ENCODE results near the gene MAN1A2. TPM values are rescaled to one million over a fixed set of nuclear protein-coding genes. Genes with fewer than 3 reads are reported as not detected.
"Not testable (repeated sequence)": the region's sequence is repeated elsewhere in the genome, so short reads cannot be mapped to it uniquely, and the experiment has no call there.

Gene MAN1A2
- polyA plus RNA-seq, 1 donor from 2014 or later: 25.0 TPM

GRCh38 chr1:117556976-117557375, 189.7 kb downstream of the MAN1A2 start:
- Histone ChIP-seq H3F3A (ENCODE audit: insufficient read depth, low read length, poor library complexity, severe bottlenecking) (no peaks in the 10 kb centered on the region), H3K27ac (ENCODE audit: low read length) (no peak overlapping the region), H3K27me3 (ENCODE audit: insufficient read depth, low read depth, low read length) (no peaks in the 10 kb centered on the region), H3K36me3 (ENCODE audit: insufficient read depth, low read length) (no peaks in the 10 kb centered on the region), H3K4me2 (ENCODE audit: low read length) (no peak overlapping the region), H3K9me2 (ENCODE audit: insufficient read depth, low read length) (no peaks in the 10 kb centered on the region), H3K9me3 (ENCODE audit: low read length) (no peaks in the 10 kb centered on the region), H3K9ac (ENCODE audit: low read length) (no peak overlapping the region), H4K20me1 (ENCODE audit: insufficient read depth) (no peaks in the 10 kb centered on the region), H3K79me2 (replicated peaks; ENCODE audit: insufficient read depth, low read length) (no peaks in the 10 kb centered on the region), H2AFZ (ENCODE audit: low read depth, low read length) (no peak overlapping the region), H3K4me3 (ENCODE audit: low read length) (no peak overlapping the region)
- TF ChIP-seq TAF1 (IDR thresholded peaks at IDR 0.05; ENCODE audit: low read depth): no peak
- TF ChIP-seq REST (IDR thresholded peaks at IDR 0.05; ENCODE audit: borderline replicate concordance): no peak
- TF ChIP-seq SMC3 (conservative IDR thresholded peaks at IDR 0.05; ENCODE audit: poor library complexity): no peak
- no peak for TF ChIP-seq EZH2 (IDR thresholded peaks at IDR 0.05; ENCODE audit: borderline replicate concordance, insufficient read depth, low read length, poor library complexity, severe bottlenecking)
- TF ChIP-seq, protein P1, sequence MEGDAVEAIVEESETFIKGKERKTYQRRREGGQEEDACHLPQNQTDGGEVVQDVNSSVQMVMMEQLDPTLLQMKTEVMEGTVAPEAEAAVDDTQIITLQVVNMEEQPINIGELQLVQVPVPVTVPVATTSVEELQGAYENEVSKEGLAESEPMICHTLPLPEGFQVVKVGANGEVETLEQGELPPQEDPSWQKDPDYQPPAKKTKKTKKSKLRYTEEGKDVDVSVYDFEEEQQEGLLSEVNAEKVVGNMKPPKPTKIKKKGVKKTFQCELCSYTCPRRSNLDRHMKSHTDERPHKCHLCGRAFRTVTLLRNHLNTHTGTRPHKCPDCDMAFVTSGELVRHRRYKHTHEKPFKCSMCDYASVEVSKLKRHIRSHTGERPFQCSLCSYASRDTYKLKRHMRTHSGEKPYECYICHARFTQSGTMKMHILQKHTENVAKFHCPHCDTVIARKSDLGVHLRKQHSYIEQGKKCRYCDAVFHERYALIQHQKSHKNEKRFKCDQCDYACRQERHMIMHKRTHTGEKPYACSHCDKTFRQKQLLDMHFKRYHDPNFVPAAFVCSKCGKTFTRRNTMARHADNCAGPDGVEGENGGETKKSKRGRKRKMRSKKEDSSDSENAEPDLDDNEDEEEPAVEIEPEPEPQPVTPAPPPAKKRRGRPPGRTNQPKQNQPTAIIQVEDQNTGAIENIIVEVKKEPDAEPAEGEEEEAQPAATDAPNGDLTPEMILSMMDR (IDR thresholded peaks at IDR 0.05; ENCODE audit: poor library complexity, severe bottlenecking): no peak
- no peak for TF ChIP-seq MXI1 (conservative IDR thresholded peaks at IDR 0.05; ENCODE audit: poor library complexity, severe bottlenecking)
- TF ChIP-seq POLR2AphosphoS5 (IDR thresholded peaks at IDR 0.05): no peak
- TF ChIP-seq RAD21 (conservative IDR thresholded peaks at IDR 0.05): no peak
- no peak for TF ChIP-seq EP300 (conservative IDR thresholded peaks at IDR 0.05; ENCODE audit: poor library complexity, severe bottlenecking)

DNA sequence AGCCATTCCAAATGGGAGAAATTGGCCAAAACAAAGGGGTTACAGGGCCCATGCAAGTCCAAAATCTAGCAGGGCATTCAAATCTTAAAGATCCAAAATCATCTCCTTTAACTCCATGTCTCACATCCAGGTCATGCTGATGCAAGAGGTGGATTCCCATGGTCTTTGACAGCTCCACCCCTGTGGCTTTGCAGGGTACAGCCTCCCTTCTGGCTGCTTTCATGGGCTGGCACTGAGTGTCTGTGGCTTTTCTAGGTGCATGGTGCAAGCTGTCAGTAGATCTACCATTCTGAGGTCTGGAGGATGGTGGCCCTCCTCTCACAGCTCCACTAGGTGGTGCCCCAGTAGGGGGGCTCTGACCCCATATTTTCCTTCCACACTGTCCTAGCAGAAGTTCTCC, 191.2 kb downstream of the MAN1A2 start:
- not testable (repeated sequence) for H3K9ac ChIP-seq (ENCODE audit: low read length); H4K20me1 ChIP-seq (ENCODE audit: insufficient read depth); H3K4me2 ChIP-seq (ENCODE audit: low read length); H3K9me3 ChIP-seq (ENCODE audit: low read length); H3K27me3 ChIP-seq (ENCODE audit: insufficient read depth, low read depth, low read length); H2AFZ ChIP-seq (ENCODE audit: low read depth, low read length); H3K9me2 ChIP-seq (ENCODE audit: insufficient read depth, low read length); H3K36me3 ChIP-seq (ENCODE audit: insufficient read depth, low read length); H3K79me2 ChIP-seq (replicated peaks; ENCODE audit: insufficient read depth, low read length); H3K27ac ChIP-seq (ENCODE audit: low read length); H3F3A ChIP-seq (ENCODE audit: insufficient read depth, low read length, poor library complexity, severe bottlenecking); H3K4me3 ChIP-seq (ENCODE audit: low read length)

- TF ChIP-seq REST (IDR thresholded peaks at IDR 0.05; ENCODE audit: borderline replicate concordance) (no peak), SMC3 (conservative IDR thresholded peaks at IDR 0.05; ENCODE audit: poor library complexity) (no peak), EP300 (conservative IDR thresholded peaks at IDR 0.05; ENCODE audit: poor library complexity, severe bottlenecking) (no peak), MXI1 (conservative IDR thresholded peaks at IDR 0.05; ENCODE audit: poor library complexity, severe bottlenecking) (no peak), EZH2 (IDR thresholded peaks at IDR 0.05; ENCODE audit: borderline replicate concordance, insufficient read depth, low read length, poor library complexity, severe bottlenecking) (no peak), TAF1 (IDR thresholded peaks at IDR 0.05; ENCODE audit: low read depth) (no peak), POLR2AphosphoS5 (IDR thresholded peaks at IDR 0.05) (no peak), RAD21 (conservative IDR thresholded peaks at IDR 0.05) (no peak)
- TF ChIP-seq, protein P1 (IDR thresholded peaks at IDR 0.05; ENCODE audit: poor library complexity, severe bottlenecking): no peak
- Histone ChIP-seq H2AFZ (ENCODE audit: low read depth, low read length) (no peak overlapping the region), H3K9me3 (ENCODE audit: low read length) (no peaks in the 10 kb centered on the region), H3K27me3 (ENCODE audit: insufficient read depth, low read depth, low read length) (no peaks in the 10 kb centered on the region), H3K79me2 (replicated peaks; ENCODE audit: insufficient read depth, low read length) (no peaks in the 10 kb centered on the region), H3K9ac (ENCODE audit: low read length) (no peak overlapping the region), H4K20me1 (ENCODE audit: insufficient read depth) (no peaks in the 10 kb centered on the region), H3K4me3 (ENCODE audit: low read length) (no peak overlapping the region), H3K9me2 (ENCODE audit: insufficient read depth, low read length) (no peaks in the 10 kb centered on the region), H3K36me3 (ENCODE audit: insufficient read depth, low read length) (no peaks in the 10 kb centered on the region), H3K27ac (ENCODE audit: low read length) (no peak overlapping the region), H3F3A (ENCODE audit: insufficient read depth, low read length, poor library complexity, severe bottlenecking) (no peaks in the 10 kb centered on the region), H3K4me2 (ENCODE audit: low read length) (no peak overlapping the region)
Observed at GRCh38 chr1:117559139-117559538, 191.9 kb downstream of the MAN1A2 start.
